Measurements from ENCODE around the gene CASTOR1.
A peak's percentile ranks its signal among the peaks of the same experiment; 100 is the strongest.

The CASTOR1 gene

DNA sequence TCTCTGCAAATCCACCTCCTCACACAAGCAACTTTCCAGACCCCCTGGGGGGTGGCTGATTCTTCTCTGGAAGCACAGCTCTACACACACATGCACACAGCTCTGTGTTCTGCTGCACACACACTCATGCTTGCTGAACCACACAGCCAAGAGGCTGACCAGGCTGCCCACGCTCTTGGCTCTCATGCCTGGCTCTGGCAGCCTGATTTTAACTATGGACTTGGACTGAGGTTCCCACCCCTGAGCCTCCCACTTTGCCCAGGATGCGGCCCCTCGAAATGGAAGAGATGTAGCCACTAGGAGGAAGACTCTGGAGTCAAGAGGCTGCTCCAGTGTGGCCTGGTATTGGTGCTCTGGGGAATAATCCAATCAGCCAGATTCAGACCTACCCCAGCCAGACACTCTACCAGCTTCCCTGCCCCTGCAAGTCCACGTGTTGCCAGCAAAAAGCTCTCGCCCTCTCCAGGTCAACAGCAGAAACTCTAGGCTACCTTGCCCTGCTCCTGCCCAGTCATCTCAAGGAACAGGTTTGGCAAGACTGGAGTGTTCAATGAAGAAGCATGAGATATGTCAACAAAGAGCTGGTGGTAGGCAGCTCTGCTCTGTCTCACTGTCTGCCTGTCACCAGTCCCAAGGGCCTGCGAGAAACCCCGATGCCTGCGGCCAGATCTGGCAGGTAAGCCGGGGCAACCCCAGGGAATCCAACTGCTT is 8.8 kb upstream of the CASTOR1 start:
- DNase-seq = no peak

DNA sequence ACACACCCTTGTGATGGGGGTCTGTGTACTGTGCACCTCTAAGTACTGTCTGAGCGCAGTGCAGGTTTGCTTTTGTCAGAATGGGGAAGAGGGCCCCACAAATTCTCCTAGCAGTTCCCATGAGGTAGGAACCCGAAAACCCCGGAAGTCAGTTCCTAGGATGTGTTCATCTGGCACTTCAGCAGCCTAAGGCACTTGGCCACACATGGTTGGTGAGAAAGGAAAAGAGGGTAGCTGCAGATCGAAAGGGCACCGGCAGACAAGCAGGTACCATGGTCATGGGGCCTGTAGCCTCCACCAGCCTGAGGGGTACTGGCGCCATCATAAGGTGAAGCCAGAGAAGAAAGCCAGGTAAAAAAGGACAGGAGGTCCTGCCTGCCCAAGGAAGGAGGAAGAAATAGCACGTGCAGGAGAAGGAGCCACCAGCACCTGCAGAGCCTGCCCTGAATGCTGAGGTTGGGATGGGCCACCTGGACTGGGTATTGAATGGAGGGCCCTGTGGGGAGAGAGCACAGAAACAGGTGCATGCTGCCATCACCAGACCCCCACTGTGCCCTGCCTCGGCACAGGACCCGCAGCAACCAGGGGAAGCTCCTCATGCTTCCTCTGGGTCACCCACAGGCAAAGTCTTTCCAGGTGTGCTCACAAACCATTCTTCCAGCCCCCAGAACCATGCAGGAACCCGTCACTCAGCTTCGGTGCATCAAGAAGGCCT is 8.1 kb upstream of the CASTOR1 start:
- DNase-seq = peak; percentile 54

DNA sequence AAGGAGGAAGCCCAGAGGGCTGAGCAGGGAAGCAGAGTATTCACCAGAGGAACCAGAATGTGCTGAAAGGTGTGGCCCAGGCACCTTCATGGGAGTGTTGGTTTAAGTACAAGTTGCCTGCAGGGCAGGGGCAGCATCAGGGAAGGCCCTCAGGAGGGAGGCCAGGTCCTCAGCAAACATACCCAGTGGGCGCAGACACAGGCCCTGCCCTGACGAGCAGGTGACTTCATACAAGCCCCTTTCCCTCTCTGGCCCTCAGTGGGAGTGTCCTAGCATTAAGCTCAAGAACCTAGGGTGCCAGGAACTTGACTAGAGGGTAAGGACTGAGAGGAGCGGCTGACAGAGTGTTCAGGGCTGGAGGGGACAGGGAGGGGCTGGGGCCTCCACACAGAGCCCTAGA is 7.5 kb upstream of the CASTOR1 start:
- DNase-seq = peak; percentile 58

DNA sequence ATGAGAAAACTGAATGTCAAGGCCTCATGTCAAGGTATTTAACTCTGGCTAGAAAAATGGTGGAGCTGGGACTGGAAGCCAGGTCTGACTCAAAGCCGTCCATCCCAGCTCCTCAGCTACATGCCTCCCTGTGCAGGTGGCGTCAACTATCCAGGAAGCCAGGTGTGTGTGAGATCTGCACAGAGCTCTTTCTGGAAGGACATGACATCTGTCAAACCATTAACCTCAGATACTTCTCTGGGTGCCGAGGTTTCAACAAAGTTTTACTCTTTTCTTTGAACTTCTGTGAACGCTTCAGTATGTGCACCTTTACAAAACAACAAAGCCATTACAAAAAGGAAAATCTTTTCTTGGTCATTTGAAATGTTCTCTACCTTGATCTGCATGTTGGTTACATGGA is 7.0 kb upstream of the CASTOR1 start:
- DNase-seq = no peak

GRCh38 chr22:30295576-30295975 is 6.3 kb upstream of the CASTOR1 start:
- no peak for DNase-seq

- no peak for DNase-seq
Observed at GRCh38 chr22:30294830-30295229, 5.5 kb upstream of the CASTOR1 start.

DNA sequence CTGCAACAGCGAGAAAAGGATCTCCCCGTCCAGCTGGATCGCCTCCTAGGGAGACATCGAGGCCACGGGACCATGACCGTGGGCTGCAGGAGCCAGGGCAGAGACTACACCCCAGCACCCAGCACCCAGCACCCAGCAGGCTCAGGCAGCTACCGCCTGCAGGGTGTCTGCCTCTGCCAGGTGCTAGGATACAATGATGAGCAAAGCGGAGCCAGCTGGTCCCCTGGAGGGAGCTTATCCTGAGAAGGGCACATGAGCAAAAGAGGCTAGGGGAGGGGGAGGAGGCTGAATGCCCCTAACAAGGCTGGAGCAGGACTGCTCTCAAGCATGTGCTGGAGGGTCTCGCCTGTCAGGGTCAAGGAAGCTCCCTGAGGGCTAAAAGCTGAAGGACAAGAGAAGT is 4.8 kb upstream of the CASTOR1 start:
- DNase-seq = no peak

DNA sequence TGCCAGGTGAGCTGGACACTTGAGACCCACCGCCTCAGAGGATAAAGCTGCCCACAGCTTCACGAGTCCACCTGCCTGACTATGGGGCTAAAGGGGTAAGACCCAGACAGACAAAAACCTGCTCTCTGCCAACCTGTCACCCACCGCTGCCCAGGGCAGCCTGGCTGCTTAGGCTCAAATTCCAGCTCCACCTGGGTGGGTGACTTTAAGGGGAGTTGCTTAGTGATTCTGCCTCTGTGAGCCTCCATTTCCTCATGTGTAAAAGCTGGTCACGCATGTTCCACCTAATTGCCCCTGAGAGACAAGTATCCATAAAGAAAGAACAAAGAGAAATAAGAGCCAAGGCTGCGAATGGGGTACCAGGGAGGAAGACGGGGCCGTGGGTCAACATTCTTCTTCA is 3.7 kb upstream of the CASTOR1 start:
- DNase-seq = no peak

DNA sequence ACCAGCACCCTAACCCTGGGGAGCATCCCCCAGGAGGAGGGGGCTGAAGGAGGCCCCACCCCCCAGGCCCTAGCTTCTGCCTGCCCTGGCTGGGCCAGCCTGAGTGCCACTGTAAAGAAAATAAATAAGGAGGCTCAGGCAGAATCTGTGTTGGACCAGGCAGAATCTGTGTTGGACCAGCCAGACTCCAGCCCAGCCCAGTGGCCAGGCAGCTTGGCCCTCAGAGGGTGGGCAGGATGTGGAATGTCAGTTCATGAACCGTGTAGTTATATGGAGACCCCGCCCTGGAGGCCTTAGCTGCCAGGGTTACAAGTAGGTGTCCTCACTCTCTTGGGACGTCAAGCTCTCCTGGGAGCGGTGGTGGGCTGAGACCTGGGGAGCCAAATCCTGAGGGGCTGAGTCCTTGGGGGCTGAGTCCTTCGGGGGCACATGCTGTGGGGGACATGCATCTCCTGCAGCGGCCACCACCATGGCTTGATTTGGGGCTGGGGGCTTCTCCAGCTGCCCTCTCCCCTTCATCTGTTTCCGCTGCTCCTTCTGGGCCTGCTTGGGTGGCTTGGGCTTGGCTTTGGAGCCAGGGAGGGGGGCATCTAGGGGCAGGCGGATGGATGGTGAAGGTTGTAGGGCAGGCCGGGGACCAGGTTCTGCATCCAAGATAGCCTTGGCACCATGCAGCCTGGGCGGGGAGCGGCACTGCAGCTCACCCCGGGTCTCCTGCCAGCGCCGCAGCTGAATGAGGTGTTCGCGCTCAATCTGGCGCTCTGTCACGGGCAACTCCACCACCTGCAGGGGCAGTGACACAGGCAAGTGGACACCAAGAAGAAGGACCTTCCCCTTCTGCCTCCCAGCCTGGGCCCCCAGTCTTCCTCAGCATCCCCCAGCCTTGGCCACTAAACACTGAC is 3.0 kb upstream of the CASTOR1 start:
- DNase-seq = no peak

DNA sequence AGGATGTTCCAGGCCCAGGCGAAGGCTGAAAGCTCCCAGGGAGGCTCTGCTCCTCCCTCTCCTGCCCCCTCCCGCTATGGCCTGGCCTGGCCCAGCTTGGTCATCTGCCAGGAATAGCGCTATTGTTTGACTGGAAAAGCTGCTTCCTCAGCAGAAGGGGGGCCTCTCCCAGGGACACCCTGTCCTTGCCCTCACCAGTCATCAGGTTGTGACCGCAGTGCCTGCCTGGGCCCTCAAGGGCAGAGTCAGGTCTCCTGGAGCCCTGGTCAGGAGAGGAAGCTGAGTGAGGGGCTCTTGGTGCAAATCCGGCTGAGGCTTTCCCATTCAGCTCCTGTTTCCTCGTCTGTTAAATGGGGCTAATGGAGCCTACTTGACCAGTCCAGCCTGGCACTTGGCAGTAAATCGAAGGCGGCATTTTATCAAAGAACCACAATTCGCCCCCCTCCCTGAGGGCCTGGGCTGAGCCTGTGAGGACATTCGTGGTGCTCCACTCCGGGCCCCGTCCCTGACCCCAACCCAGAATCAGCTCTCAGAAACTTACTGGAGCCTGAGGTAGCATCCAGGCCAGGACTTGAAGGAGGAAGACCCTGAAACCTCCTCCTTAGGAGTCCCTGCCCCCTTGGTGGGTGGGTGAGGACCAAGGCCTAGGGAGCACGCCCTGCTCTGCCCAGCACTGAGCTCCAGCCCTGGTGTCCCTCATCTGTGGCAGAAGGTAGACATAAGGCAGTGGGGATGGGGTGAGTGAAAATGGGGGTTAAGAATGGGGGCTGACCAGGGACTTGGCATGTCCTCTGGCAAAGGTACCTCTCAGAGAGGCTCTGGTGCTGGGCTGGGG is 2.0 kb upstream of the CASTOR1 start:
- DNase-seq = no peak

GRCh38 chr22:30290342-30291057 is 1.2 kb upstream of the CASTOR1 start:
- DNase-seq = no peak

DNA sequence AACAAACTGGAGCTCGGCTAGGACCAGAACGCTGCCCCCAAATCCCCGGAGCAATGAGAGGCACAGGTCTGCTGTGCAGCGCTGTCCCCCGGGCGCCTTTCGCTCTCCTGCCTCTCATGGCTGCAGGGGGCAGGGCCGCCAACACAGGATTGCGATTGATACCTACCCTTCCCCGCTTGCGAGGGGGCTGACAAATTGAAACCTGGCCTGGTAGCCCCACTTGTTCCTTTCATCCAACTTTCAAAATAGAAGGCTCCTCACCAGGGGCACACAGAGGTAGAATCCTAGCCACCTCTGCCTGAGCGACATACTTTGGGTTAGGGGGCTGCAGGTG is 642 bp upstream of the CASTOR1 start:
- DNase-seq = no peak

- no peak for DNase-seq
Observed at GRCh38 chr22:30288419-30289140, 725 bp downstream of the CASTOR1 start.

DNA sequence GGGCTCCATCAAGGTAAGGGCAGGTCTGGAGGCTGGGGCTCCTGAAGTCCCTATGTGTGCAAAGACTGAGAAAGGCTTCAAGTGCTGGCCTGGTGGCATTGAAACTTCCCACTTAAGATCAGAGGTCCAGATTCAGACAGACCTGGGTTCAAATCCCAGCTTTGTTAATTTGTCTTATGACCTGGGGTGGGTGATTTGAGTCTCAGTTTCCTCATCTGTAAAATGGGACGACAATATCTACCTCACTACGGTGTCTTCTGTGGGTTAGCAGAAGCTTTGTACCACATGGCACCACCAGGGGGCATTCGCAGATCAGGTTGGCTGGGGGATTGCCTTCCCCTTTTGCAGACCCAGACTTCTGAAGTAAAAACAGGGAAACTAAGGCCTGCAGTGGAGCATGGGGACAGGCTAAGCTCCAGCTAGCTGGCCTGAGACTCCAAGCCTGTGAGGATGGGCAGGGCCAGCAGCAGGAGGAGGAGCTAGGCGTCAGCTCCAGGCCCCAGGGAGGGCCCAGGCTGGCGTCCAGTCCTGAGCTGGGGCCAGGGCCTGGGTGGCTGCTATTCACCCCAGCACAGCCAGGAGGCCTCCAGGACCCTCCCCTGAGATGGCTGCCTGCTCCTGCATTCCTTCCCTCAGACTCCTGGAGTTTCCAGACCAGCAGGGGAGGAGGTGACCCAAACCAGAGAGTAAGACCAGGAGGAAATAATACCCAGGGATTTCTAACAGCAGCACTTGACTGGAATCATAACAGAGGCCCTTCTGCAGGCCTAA is 1.5 kb downstream of the CASTOR1 start:
- peak; percentile 95 for DNase-seq

GRCh38 chr22:30286813-30287647 is 2.3 kb downstream of the CASTOR1 start:
- DNase-seq = peak; percentile 96

GRCh38 chr22:30286331-30286730 is 3.0 kb downstream of the CASTOR1 start:
- DNase-seq = no peak

DNA sequence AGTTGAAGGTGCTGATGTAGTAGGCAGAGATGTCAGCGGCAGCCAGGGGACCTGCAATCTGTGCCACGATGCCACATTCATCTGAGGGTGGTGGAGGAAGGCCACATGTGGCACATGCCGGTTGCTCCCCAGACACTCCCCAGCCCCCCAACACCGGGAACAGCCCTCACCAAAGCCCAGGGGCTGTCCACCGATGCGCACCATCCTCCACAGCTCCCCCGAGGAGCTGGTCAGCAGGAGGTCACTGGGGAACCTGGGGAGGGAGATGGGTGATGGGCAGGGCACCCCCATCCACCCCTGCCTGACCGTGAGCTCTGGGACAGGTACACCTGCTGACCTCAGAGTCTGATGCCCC is 3.5 kb downstream of the CASTOR1 start:
- DNase-seq = no peak

DNA sequence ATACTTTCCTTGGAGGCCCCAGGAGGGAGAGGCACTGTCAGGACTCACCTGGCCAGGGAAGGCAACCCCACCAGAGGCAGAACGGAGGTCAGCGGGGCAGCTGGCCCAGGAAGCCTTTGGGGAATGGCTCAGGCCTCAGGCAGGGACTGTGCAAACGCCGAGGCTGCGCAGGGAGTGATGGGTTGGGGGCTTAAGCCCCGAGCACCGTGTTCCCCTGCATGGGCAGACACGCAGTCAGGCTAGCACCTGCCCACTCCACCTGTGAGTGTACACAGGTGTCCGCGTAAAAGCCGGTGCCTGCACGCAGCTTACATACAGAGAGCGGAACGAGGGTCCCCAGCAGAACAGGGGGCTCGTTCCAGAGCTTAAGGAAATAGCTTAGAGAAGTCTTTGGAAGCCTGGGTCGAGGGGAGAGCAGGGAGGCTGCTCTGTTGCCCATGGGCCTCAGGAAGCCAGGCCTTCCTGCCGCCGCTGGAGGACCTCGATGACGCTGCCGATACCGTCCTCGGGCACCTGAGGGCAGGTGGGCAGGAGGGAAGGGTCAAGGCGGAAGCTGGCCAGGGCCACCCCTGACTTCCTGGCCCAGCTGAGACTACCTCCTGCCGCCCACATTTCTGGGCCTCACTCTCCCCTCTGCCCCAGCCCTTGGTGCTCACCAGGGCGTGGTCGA is 4.0 kb downstream of the CASTOR1 start:
- no peak for DNase-seq

DNA sequence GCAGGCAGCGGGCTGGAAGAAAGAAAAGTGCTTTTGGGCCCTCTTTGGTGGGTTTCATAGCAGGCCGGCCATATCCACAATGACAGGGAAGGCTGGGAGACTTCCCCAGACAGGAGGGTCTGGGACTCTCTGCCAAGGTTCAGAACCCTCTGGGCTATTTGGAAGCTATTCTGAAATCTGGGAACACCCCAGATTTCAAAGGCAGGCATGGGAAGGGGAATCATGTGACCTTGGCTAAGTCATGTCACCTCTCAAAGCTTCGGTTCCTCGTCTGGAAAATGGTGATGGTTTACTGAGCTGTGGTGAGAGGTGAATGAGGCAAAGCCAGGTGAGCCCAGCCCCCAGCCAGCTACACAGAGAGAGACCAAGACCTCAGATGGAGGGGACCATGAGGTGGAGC is 4.6 kb downstream of the CASTOR1 start:
- no peak for DNase-seq
